COLO668 (cell line): ENCODE results near the gene PHAF1.

ENCODE experiments used
- DNase-seq: peaks from one replicate; lab custom pipeline; 2025; ENCODE audit not compliant: unreplicated experiment; lab: John Stamatoyannopoulos, UW

The PHAF1 gene

DNA sequence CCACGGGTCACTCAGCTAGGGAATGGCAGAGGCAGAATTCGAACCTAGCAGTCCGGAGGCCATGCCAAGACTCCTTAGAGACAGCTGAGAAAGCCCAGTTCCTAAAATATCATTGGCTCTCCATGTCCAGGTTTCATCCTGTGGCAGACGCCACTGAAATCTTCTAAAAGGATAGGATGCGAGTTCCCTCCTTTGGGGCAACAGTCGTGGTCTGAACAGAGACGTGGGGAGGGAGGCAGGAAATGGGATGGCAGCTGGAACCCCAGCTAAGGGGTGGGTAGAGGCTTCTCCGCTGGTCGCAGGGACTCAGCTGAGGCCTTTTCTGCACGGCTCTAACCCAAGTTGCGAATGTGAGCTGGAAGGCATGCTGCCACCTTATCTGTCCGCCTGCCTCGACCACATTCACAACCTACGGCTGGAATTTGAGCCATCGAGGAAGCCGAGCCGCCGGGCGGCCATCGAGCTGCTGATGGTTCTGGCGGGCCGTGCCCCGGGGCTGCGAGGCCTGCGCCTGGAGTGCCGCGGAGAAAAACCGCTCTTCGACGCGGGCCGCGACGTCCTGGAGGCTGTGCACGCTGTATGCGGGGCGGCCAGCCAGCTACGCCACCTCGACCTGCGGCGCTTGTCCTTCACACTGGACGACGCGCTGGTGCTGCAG lies 52.9 kb downstream of the PHAF1 start:
- no peak for DNase-seq

GRCh38 chr16:67163164-67163998 lies 53.6 kb downstream of the PHAF1 start:
- DNase-seq, result no peak

- no peak for DNase-seq
Observed at GRCh38 chr16:67163999-67164558, 54.3 kb downstream of the PHAF1 start.

- DNase-seq, result peak; percentile 9
Observed at GRCh38 chr16:67164599-67165061, 54.9 kb downstream of the PHAF1 start, which contains the start of gene HSF4. Gene HSF4 (plus strand): TSS chr16:67164745. CDS start chr16:67164812, 67 bp downstream.

GRCh38 chr16:67165121-67166078 lies 55.7 kb downstream of the PHAF1 start:
- no peak for DNase-seq

- DNase-seq, result no peak
Observed at GRCh38 chr16:67166110-67166547, 56.4 kb downstream of the PHAF1 start.

DNA sequence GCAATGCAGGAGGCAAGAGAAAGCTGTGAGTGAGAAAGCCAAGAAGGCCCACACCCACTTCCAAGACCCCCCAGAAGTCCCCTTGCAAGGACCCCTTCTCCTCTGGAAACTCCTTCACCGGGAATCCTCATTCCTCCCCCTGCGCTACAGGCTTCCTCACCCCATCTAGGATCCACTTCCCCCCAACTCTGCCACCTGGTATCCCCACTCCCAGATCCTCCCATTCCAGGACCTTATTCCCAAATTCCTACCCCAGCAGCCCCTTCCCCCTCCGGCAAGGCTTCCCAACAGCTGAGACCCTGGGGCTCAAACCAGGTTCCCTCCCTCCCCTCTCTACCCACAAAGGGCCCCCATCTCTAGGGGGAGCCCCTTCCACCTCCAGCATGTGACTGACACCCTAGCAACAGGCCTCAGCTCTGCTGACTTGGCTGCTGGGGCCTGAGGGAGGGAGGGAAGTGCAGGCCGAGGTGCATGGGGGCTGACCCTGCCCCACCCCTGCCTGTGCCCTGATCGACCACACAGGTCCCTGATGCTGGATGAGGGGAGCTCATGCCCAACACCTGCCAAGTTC lies 56.9 kb downstream of the PHAF1 start:
- no peak for DNase-seq

GRCh38 chr16:67167588-67167987 lies 57.8 kb downstream of the PHAF1 start:
- no peak for DNase-seq

DNA sequence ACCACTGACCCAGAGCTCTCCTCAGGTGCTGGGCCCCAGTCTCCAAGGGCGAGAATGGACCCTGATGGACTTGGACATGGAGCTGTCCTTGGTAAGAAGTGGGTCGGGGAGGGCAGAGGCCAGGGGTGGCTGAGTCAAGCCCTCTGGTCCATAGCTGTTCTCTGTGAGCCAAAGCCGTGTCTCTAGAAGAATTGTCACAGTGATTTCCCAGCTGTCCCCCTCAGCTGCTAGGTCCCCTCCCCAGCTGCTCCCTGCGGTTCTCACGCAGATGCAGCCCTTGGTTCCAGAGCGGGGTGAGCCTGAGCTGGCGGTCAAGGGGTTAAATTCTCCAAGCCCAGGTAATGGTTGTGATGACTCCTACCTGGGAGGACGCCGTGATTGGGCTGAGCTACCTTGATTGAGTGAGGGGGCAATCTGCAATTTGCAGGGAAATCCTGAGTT lies 59.3 kb downstream of the PHAF1 start:
- DNase-seq, result no peak

- DNase-seq, result peak; percentile 53
Observed at GRCh38 chr16:67169642-67170167, 60.0 kb downstream of the PHAF1 start.

GRCh38 chr16:67170168-67170948 lies 60.6 kb downstream of the PHAF1 start, which contains the start of gene NOL3:
Gene NOL3 (plus strand): TSS chr16:67170538.
- DNase-seq, result peak; percentile 85

GRCh38 chr16:67170949-67171649 lies 61.4 kb downstream of the PHAF1 start:
- DNase-seq, result peak; percentile 28

GRCh38 chr16:67173323-67173722 lies 63.6 kb downstream of the PHAF1 start:
- no peak for DNase-seq

DNA sequence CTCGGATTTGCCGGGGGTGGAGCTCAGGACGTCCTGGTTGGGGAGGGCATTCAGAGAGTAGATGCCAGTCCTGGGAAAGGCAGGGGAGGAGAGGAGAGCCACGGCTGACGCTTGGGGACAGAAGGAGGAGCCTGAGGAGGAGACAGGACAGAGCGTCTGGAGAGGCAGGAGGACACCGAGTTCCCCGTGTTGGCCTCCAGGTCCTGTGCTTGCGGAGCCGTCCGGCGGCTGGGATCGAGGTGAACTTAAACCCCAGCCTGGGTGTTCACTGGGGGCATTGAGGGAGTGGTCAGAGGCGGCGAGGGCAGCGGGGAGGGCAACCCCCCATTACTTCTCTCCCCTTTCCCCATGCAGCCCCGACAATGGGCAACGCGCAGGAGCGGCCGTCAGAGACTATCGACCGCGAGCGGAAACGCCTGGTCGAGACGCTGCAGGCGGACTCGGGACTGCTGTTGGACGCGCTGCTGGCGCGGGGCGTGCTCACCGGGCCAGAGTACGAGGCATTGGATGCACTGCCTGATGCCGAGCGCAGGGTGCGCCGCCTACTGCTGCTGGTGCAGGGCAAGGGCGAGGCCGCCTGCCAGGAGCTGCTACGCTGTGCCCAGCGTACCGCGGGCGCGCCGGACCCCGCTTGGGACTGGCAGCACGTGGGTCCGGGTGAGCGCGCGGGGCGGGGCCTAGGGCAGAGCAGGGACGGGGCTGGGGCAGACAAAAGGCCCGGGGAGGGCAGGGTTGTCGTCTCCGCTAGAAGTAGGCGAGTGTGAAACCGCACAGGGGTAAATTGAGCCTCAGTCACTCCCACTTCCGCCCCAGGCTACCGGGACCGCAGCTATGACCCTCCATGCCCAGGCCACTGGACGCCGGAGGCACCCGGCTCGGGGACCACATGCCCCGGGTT lies 64.3 kb downstream of the PHAF1 start:
- DNase-seq, result peak; percentile 92

GRCh38 chr16:67174706-67175231 lies 65.0 kb downstream of the PHAF1 start:
- no peak for DNase-seq

DNA sequence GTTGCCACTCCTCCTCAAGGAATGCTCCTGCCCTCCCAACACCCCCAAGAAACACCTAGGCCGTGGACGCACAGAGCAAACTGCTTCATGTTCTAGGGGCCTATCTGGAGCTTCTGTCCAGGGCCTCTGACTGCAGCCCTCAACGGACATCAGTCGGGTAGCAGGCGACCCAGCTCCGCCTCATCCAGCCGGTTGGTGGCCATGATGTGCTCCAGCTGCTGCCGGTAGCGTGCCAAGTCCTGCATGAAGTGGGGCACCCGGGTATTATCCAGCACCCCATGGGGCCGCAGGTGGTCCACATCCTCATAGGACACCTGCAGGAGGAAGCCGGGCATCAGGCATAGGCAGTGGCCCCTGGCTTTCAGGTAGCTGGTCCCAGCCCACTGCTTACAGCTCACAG lies 66.9 kb downstream of the PHAF1 start:
- peak; percentile 43 for DNase-seq
